ENCODE results near the gene CREB5.

GRCh38 chr7:28724563-28724962 is 312.2 kb downstream of the CREB5 start:
- TF ChIP-seq CTCF (IDR thresholded peaks at IDR 0.05; ENCODE audit: poor library complexity, severe bottlenecking) (no peak), EZH2 (IDR thresholded peaks at IDR 0.05; ENCODE audit: borderline replicate concordance, insufficient read depth, low read length, poor library complexity, severe bottlenecking) (no peak), POLR2AphosphoS5 (IDR thresholded peaks at IDR 0.05) (peak; percentile 51), TAF1 (IDR thresholded peaks at IDR 0.05; ENCODE audit: low read depth) (no peak), REST (IDR thresholded peaks at IDR 0.05; ENCODE audit: borderline replicate concordance) (no peak)
